GM12892 (cell line): ENCODE data around the gene BCORL1.

Source experiments
- POLR2A ChIP-seq: IDR thresholded peaks from 2 replicates; pipeline ENCODE4 v1.6.1; 2011; ENCODE audit warnings: low read depth, low read length, control low read depth
- POLR2AphosphoS5 ChIP-seq: IDR thresholded peaks from 2 replicates; pipeline ENCODE4 v1.6.1; 2011; ENCODE audit warnings: low read depth, low read length, control low read depth
- TAF1 ChIP-seq: IDR thresholded peaks from 2 replicates; pipeline ENCODE4 v1.6.1; 2011; ENCODE audit warnings: low read depth, mild to moderate bottlenecking, control low read depth, low read length, borderline replicate concordance

DNA sequence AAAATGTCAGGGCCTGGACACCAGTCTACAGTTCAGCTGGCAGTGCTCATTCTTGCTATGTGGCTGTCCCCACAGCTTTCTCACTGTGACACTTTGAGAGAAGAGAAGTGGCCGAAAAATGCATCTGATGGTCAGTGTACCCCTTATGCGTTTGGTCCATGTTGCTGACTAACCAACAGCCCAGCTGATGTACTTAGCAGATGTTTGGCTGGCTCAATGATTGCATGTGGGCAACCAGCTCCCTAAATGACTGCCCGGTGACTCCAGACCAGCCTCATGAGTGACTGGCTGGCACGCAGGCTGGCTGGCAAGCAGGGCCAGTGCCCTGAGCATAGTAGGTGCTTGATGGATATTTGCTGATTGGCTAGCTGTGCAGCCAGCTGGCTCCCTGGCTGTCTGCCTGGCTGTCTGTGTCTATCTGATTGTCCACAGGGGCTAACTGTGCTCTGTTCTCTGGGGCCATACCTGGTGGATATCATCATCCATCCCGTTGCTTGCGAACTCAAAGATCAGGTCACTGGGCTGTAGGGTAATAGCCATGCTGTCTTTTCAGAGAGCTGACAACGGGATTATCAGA, 98.4 kb downstream of the BCORL1 start:
- TF ChIP-seq POLR2AphosphoS5 (no peak), POLR2A (no peak), TAF1 (no peak)
